Esophagus muscularis mucosa (tissue), 4 donors: ENCODE data around the gene PADI6. TPM values are rescaled to one million over a fixed set of nuclear protein-coding genes. Genes with fewer than 3 reads are reported as not detected.
"Not testable (repeated sequence)": the region's sequence is repeated elsewhere in the genome, so short reads cannot be mapped to it uniquely, and the experiment has no call there.

ENCODE experiments used
- DNase-seq: peaks from one replicate; pipeline ENCODE4 v3.0.0-alpha.2; 2017; ENCODE audit errors: extremely low spot score
- H3K27ac ChIP-seq, 4 donors: fragments of 200-600 bp; sonication (generic); replicated peaks in 1 of 4; 1 replicate in 3 of 4; 2 replicates in 1 of 4; pipeline ENCODE4 v1.5.1; 2016 to 2019; ENCODE audit warnings: mild to moderate bottlenecking in 1 of 4
- H3K27me3 ChIP-seq, 4 donors: fragments of 200-600 bp; sonication (generic); one replicate each; pipeline versions ENCODE4 v1.5.1 to v1.6.0; 2016 to 2019
- H3K36me3 ChIP-seq, 4 donors: fragments of 200-600 bp; sonication (generic); one replicate each; pipeline ENCODE4 v1.5.1; 2016 to 2019
- H3K4me1 ChIP-seq, 4 donors: fragments of 200-600 bp; sonication (generic); one replicate each; pipeline ENCODE4 v1.5.1; 2016 to 2019
- H3K4me3 ChIP-seq, 4 donors: fragments of 200-600 bp; sonication (generic); 1 replicate in 2 of 4; 2 replicates in 2 of 4; pipeline ENCODE4 v1.5.1; 2016 to 2019; ENCODE audit warnings: mild to moderate bottlenecking in 4 of 4, moderate library complexity in 1 of 4
- H3K9me3 ChIP-seq, 4 donors: fragments of 200-600 bp; sonication (generic); 1 replicate in 3 of 4; 2 replicates in 1 of 4; pipeline ENCODE4 v1.5.1; 2016 to 2019
- CTCF ChIP-seq, 3 experiments: fragments of 200-600 bp in 2 of 3; fragments of 450-650 bp in 1 of 3; sonication (generic) in 2 of 3; IDR thresholded peaks; one replicate each; pipeline ENCODE4 v1.5.1; 2017 to 2019; ENCODE audit warnings: antibody characterized with exemption in 3 of 3, mild to moderate bottlenecking in 2 of 3, moderate library complexity in 1 of 3
- EP300 ChIP-seq: sonication (generic); formaldehyde crosslinking; IDR thresholded peaks from one replicate; pipeline ENCODE4 v1.6.1; 2017; ENCODE audit warnings: antibody characterized with exemption
- POLR2A ChIP-seq: fragments of 450-650 bp; IDR thresholded peaks from one replicate; pipeline ENCODE4 v1.6.1; 2017; ENCODE audit warnings: antibody characterized with exemption, moderate library complexity, mild to moderate bottlenecking, low read depth
- POLR2AphosphoS5 ChIP-seq, 2 donors: sonication (generic); formaldehyde crosslinking; IDR thresholded peaks; one replicate each; pipeline ENCODE4 v1.6.1; 2017; ENCODE audit warnings: antibody characterized with exemption in 2 of 2
- whole genome bisulfite sequencing: methylation state at CpG from one replicate; pipeline ENCODE4 v1.1.5; 2018; 5-methylcytosine and 5-hydroxymethylcytosine counted together
- intact Hi-C: fragments of 100-400 bp; cut with DNase I; formaldehyde crosslinking; loops from one replicate; pipeline ENCODE4 v1.15.1; 2023
- total RNA-seq, 4 donors: library from RNA; depleted of rRNA; stranded (reverse); fragments of >200 nt; gene quantifications; one replicate each; pipeline versions ENCODE4 v1.1.0 to v1.2.1, GENCODE V29; 2016

The PADI6 gene
- total RNA-seq, 4 donors from 2014 or later = not detected

GRCh38 chr1:17405898-17406759, 34.1 kb downstream of the PADI6 start:
- 73% methylated on average over 5 of the region's 15 CpGs for WGBS
- peaks cover 19 to 42% (median 39%) of the 10 kb centered on the region in 4 donors for H3K36me3 ChIP-seq
- no peaks in the 10 kb centered on the region for H3K9me3 ChIP-seq
- no peak overlapping the region for H3K27ac ChIP-seq
- H3K27me3 ChIP-seq = no peaks in the 10 kb centered on the region
- TF ChIP-seq CTCF (IDR thresholded peaks at IDR 0.05) = peak; percentile 42 to 77 (median 53)
- no peak for TF ChIP-seq POLR2A
- DNase-seq = no peak
- H3K4me3 ChIP-seq = no peak overlapping the region
- intact Hi-C loops = no loop called here
- H3K4me1 ChIP-seq = peaks cover 0 to 7% (median 0%) of the 10 kb centered on the region in 4 donors

GRCh38 chr1:17406760-17407475, 34.9 kb downstream of the PADI6 start:
- 84% methylated on average over 7 of the region's 16 CpGs for WGBS
- H3K4me1 ChIP-seq, intact Hi-C loops, H3K27ac ChIP-seq, DNase-seq, H3K4me3 ChIP-seq, H3K27me3 ChIP-seq, H3K9me3 ChIP-seq: not testable (repeated sequence)
- peaks cover 19 to 50% (median 47%) of the 10 kb centered on the region in 4 donors for H3K36me3 ChIP-seq

- 95% methylated on average over 30 of the region's 30 CpGs for WGBS
- intact Hi-C loops, H3K4me3 ChIP-seq, H3K27me3 ChIP-seq, DNase-seq, H3K4me1 ChIP-seq, H3K9me3 ChIP-seq, H3K27ac ChIP-seq: not testable (repeated sequence)
- peaks cover 27 to 61% (median 57%) of the 10 kb centered on the region in 4 donors for H3K36me3 ChIP-seq
Measured at GRCh38 chr1:17407786-17408514, 36.0 kb downstream of the PADI6 start.

- Histone ChIP-seq H3K27me3 (no peaks in the 10 kb centered on the region), H3K4me3 (no peak overlapping the region), H3K27ac (no peak overlapping the region), H3K36me3 (peaks cover 41 to 75% (median 72%) of the 10 kb centered on the region in 4 donors), H3K4me1 (peaks cover 0 to 7% (median 0%) of the 10 kb centered on the region in 4 donors), H3K9me3 (no peaks in the 10 kb centered on the region)
- no peak for DNase-seq
- WGBS = 92% methylated on average over 6 of the region's 10 CpGs
- intact Hi-C loops = no loop called here
- TF ChIP-seq CTCF (IDR thresholded peaks at IDR 0.05) = no peak
- no peak for TF ChIP-seq POLR2A
- no peak for TF ChIP-seq POLR2AphosphoS5 (IDR thresholded peaks at IDR 0.05)
- TF ChIP-seq EP300 = no peak
Measured at GRCh38 chr1:17409391-17409811, 37.4 kb downstream of the PADI6 start.

GRCh38 chr1:17412093-17412870, 40.3 kb downstream of the PADI6 start:
- H3K27ac ChIP-seq = no peak overlapping the region
- H3K9me3 ChIP-seq = no peaks in the 10 kb centered on the region
- no peak overlapping the region for H3K4me3 ChIP-seq
- intact Hi-C loops = no loop called here
- DNase-seq = no peak
- H3K36me3 ChIP-seq = peaks cover 67 to 100% (median 99%) of the 10 kb centered on the region in 4 donors
- H3K4me1 ChIP-seq = no peaks in the 10 kb centered on the region
- H3K27me3 ChIP-seq = no peaks in the 10 kb centered on the region
- 86% methylated on average over 13 of the region's 16 CpGs for WGBS
- no peak for TF ChIP-seq EP300
- TF ChIP-seq POLR2AphosphoS5 (IDR thresholded peaks at IDR 0.05) = no peak
- no peak for TF ChIP-seq CTCF (IDR thresholded peaks at IDR 0.05)
- no peak for TF ChIP-seq POLR2A
